Fibroblast of gingiva (primary cell): Measurements from ENCODE around the gene LHX1.

Source experiments
- DNase-seq: peaks from one replicate; pipeline ENCODE4 v3.0.0-alpha.2; 2011; ENCODE audit warnings: low read depth

LHX1 gene

DNA sequence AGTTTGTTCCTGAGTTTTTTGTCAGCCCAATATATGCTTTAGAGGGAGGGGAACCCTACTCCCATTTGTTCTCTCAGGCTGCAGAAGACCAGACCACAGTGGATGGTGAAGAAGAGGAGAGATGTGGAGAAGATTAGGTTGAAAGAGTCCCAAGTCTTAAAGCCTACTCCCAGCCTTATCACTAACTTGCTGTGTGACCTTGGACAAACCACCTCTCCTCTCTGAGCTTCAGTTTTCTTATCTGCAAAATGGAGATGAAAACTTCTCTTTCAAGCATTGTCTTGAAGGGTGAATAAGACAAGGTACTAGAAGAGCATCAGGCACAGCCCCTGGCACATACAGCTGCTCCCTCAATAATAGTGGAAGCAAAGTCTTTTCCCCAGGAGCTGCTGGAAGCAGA is 15.1 kb upstream of the LHX1 start:
- no peak for DNase-seq

DNA sequence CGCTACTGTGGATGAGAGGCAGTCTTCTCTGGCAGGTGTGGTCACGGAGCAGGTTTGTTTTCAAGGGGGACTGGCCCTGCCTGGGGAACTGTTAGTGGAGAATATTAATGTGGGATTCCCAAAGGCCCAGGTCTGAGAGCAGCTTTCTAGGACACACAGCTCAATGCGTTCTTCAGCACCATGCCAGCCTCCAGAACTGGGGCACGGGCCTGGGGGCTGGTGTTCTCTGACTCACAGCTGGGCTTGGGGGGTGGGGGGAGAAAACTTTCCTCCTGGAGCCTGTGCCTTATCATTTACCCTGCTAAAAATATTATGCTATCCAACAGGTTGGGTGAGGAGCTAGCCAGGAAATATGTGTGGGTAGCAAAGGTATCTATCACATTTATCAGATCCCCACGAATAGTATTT is 13.5 kb upstream of the LHX1 start:
- no peak for DNase-seq

DNA sequence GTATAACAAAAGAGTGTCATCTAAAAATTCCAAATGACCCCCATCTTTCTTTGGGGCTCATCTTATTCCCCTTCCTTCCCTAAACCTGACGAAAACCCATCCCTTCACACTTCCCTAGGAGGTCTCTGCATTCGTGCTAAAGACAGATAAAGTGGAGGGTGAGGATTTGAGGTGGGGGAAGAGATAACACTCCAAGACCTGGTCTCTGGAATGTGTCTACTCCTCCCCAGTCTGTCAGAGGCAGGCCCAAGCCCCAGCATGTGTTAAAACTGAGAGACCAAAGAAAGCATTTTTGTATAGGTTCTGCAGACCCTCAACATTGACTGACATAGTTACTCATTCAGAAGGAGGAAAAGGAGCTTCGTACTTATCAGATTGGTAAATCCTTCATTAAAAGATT is 11.0 kb upstream of the LHX1 start:
- DNase-seq: no peak

DNA sequence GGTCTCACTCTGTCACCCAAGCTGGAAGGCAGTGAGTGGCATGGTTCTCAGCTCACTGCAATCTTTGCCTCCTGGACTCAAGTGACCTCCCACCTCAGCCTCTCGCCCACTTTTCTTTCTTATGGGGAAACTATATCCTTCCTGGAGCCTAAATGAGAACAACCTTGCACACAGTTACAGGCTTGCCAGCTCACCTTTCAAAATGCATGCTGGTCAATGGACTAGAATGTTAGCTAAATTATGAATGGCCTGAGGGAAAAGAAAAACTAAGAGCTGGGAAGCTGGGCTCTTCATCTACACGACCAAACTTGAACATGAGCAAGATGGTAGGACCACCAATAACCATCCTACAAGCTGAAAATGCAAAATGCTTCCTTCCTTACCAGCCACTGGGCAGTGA is 10.6 kb upstream of the LHX1 start:
- no peak for DNase-seq

- no peak for DNase-seq
These were observed 8.6 kb upstream of the LHX1 start for GRCh38 chr17:36928471-36929345.

- DNase-seq: no peak
These were observed 7.3 kb upstream of the LHX1 start for GRCh38 chr17:36929851-36930582.

GRCh38 chr17:36930583-36930900 is 6.7 kb upstream of the LHX1 start:
- DNase-seq: no peak

DNA sequence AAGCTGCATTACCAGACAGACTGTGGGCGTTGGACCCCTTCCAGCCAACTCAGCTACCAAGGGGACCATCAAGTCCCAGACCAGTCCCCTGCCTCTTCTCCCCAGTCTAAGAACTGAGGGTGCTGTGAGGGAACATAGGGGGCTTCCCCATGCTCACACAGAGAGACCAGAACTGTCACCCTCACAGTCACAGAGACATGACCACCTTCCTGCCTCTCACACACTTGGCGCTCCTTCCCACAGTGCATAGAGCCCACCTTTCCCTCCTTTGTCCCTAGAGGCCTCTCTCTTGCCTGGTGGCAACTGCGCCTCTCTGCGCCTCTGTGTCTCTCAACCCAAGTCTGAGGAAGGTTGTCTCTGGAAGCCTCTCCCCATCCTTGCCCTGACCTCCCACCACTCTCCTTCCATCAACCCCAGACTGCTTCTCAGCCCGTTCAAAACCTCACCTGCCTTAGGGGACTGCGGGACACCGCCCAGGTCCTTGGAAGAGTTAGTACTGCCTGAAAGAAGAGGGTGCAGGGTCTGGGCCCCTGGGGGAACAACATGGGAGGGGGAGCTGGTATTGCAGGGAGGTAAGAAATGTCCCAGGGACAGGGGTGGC is 6.1 kb upstream of the LHX1 start:
- no peak for DNase-seq

- DNase-seq: no peak
These were observed 5.4 kb upstream of the LHX1 start for GRCh38 chr17:36931697-36932382.

- no peak for DNase-seq
These were observed 4.9 kb upstream of the LHX1 start for GRCh38 chr17:36932383-36932693.

DNA sequence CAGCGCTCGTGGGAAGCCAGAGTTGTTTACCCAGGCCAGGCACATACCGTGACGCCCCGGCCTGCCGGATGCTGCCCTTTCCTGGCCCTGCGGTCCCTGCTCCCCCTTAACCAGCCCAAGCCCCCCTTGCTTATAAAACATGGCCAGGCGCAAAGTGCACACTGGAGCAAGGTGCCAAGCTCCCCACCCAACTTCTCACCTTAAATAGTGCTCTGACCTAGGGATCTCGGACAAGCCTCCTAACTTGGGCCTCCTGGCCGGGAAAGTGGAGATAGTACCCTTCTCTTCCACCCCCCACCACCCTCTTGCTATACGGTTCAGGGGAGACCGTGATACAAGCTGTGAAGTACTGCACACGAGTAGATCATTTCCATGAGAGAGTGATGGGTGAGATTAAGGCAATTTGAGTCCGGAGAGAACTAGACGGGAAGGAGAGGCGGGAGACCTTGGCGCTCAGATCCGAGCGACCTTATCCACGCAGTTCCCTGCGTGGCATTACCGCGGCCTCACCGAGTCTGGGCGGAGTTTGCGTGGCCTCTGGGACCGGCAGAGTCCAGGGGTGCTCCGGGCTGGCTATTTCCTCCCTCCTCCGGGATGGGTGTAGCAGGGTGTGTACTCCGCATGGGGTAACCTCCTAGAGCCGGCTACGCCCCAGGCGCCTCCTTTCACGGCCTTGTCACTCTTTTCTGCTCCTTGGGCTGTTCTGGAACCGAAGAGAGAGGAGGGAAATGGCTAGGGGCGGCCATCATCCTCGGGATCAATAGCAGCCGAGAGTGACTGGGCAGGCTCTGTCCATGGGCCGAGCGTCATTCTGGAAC is 4.4 kb upstream of the LHX1 start:
- DNase-seq: no peak

- no peak for DNase-seq
These were observed 3.6 kb upstream of the LHX1 start for GRCh38 chr17:36933512-36934143.

GRCh38 chr17:36934144-36934691 is 3.1 kb upstream of the LHX1 start:
- no peak for DNase-seq

DNA sequence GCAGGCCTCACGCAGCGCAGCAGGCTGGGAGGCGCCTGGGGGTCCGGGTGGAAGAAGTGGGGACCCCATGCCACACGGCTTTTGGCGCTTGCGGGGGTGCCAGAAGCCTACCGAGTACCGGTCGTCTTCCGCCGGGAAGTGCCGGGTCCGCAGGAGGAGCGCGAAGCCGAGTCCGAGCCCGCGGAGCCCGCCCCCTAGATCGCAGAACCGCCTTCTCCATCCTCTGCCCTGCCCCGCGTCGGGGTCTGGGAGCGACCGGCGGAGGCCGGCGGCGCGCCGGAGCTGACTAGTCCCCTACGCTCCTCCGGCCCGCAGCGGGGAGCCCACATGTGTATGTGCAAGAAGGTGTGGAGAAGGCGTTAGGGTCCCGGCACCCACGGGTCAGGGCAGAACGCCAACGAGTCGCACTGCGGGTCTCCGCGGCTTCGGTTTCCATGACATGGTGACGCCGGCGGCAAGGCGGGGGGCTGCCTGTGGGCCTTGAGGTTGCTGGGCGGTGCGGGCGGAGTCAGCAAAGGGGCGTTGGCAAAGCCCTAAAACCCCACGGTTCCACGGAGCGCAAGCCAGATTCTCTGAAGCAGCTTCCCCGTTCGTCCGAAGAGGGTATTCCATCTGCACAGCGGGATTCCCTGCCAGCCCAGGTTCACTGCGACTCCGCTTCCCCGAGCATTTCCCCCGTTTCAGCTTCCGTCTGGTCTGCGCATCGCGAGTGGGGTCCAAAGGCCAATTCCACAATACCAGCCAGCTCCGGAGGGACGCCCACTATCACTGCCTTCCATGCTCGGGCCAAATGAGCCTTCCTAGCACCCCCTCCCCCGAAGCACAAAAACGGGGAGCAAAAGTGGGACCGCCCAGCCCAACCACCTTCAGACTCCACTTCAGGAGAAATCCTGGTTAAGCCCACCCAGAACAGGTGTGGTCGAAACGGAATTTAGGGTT is 2.3 kb upstream of the LHX1 start:
- no peak for DNase-seq

DNA sequence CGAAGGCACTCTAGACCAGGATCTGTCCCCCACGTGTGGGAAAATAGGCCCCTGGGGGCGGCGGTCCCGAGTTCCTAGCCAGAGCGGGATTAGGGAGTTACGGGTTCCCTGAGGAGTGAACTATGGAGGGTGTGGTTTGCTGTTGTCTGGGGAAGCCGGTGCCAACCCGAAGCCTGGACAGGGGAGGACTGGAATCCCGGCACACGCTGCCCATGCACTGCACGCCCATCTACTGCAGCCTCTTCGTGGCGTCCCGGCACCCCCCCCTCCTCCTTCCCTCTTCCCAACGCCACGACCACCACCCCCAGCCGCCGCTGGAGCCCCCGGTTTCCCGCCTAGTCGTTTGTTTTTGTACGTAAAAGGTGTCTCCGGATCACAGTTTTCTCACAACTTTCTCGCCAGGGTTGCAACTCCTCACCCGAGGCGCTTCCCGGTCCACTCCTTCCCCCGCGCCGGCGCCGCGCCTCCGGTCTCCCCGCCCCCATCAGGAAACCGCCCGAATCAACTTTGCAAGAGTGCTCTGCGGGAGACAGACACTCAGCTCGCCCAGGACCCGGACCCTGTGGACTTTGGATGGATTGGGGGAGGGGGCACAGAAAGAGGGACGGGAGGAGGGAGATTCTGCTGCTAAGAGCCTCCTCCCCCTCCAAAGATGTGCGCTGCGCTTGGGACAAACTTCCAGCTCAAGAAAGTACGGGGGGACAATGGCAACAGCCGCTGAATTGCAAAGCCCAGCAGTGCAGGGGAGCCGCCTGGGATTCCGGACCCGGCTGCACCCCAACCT is 1.4 kb upstream of the LHX1 start:
- DNase-seq: no peak

GRCh38 chr17:36936455-36937000 is 747 bp upstream of the LHX1 start:
- no peak for DNase-seq

GRCh38 chr17:36937959-36938565 is 787 bp downstream of the LHX1 start:
- DNase-seq: no peak

DNA sequence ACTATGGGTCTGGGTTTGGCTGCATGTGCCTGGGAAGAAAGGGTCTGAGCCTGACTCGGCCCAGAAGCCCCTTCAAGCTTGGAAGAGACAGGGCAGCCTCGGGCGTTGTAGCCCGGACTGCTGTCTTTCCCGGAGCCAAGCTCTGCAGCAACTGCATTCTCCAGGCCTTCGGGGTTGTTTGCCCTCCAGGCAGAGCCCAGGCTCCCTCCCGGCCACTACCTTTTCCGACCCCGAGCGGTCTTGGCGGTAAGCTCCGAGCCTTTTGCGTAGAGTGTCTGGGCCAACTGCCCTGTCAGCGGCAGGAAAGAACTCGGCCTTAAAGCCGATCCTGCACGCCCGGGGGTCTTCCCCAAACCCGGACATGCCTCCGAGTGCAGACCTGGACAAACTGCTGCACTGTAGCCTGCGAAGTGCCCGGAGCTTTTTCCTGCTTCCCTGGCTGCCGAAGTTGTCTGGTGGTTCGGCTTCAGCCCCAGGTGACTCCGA is 1.3 kb downstream of the LHX1 start:
- no peak for DNase-seq
